Measurements from ENCODE around the gene PODNL1.

DNA sequence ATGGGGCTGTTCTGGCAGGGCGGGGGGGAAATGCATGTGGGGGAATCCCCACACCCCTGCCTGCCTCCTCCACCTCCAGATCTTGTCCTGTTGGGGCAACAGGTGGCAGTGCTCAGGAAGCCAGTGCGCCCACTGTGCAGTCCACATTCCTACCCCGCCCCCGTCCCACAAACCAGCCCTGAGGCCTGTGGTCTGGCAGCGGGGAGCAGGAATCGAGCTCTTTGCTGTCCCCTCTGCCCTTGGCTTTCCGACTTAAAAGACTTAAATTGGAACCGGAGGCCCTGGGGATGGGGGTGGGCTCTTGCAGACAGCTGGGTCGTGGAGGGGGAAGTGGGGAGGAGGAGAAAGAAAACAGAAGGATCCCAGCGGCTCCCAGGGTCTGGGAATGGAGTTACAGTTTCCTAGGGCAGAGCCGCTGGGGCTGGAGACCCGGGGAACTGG lies 56.9 kb downstream of the PODNL1 start:
- TF ChIP-seq, protein P1, sequence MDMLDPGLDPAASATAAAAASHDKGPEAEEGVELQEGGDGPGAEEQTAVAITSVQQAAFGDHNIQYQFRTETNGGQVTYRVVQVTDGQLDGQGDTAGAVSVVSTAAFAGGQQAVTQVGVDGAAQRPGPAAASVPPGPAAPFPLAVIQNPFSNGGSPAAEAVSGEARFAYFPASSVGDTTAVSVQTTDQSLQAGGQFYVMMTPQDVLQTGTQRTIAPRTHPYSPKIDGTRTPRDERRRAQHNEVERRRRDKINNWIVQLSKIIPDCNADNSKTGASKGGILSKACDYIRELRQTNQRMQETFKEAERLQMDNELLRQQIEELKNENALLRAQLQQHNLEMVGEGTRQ (IDR thresholded peaks at IDR 0.05; ENCODE audit: low read length), result no peak
- no peak for TF ChIP-seq EZH2 (IDR thresholded peaks at IDR 0.05; ENCODE audit: low read depth, low read length, severe bottlenecking)
- TF ChIP-seq SP2 (IDR thresholded peaks at IDR 0.05; ENCODE audit: low read length), result no peak
- no peak for TF ChIP-seq POLR2A (IDR thresholded peaks at IDR 0.05; ENCODE audit: control extremely low read depth in 1 of 2, low read depth in 2 of 2, low read length in 2 of 2)

Measured in H1 (cell line).